HPDE6-E6E7 (cell line): ENCODE measurements around the gene TBC1D1.

Experiments used
- DNase-seq: peaks from one replicate; pipeline ENCODE4 v3.0.0; 2011; ENCODE audit warnings: missing footprints; ENCODE audit errors: extremely low spot score

TBC1D1 gene

GRCh38 chr4:38078590-38079421, 187.9 kb downstream of the TBC1D1 start:
- no peak for DNase-seq

- DNase-seq: no peak
Measured at GRCh38 chr4:38080061-38080974, 189.4 kb downstream of the TBC1D1 start.

- DNase-seq: no peak
Measured at GRCh38 chr4:38082021-38082420, 191.1 kb downstream of the TBC1D1 start.

GRCh38 chr4:38082424-38083385, 191.8 kb downstream of the TBC1D1 start:
- DNase-seq: no peak

GRCh38 chr4:38084877-38085711, 194.2 kb downstream of the TBC1D1 start:
- no peak for DNase-seq

- DNase-seq: no peak
Measured at GRCh38 chr4:38085751-38086150, 194.9 kb downstream of the TBC1D1 start.

GRCh38 chr4:38086151-38086848, 195.4 kb downstream of the TBC1D1 start:
- no peak for DNase-seq

GRCh38 chr4:38086849-38087226, 196.0 kb downstream of the TBC1D1 start:
- DNase-seq: no peak

GRCh38 chr4:38088321-38088720, 197.4 kb downstream of the TBC1D1 start:
- no peak for DNase-seq

- no peak for DNase-seq
Measured at GRCh38 chr4:38089961-38090360, 199.1 kb downstream of the TBC1D1 start.

GRCh38 chr4:38090455-38091246, 199.8 kb downstream of the TBC1D1 start:
- no peak for DNase-seq

GRCh38 chr4:38091636-38092035, 200.8 kb downstream of the TBC1D1 start:
- DNase-seq: no peak

- DNase-seq: no peak
Measured at GRCh38 chr4:38092701-38093100, 201.8 kb downstream of the TBC1D1 start.

GRCh38 chr4:38094419-38094818, 203.5 kb downstream of the TBC1D1 start:
- no peak for DNase-seq

- DNase-seq: no peak
Measured at GRCh38 chr4:38095691-38096090, 204.8 kb downstream of the TBC1D1 start.

GRCh38 chr4:38097818-38098217, 206.9 kb downstream of the TBC1D1 start:
- no peak for DNase-seq

- no peak for DNase-seq
Measured at GRCh38 chr4:38099020-38099600, 208.2 kb downstream of the TBC1D1 start.

GRCh38 chr4:38099908-38100407, 209.1 kb downstream of the TBC1D1 start:
- DNase-seq: peak; percentile 44
